Activated effector memory CD4-positive, alpha-beta T cell treated with anti-CD3 and anti-CD28 coated beads, Interleukin-2, amount 50 U/mL, for 16 hours (primary cell): Measurements from ENCODE around the gene STON2.

Experiments used
- DNase-seq: peaks from one replicate; pipeline ENCODE4 v3.0.0-alpha.2; 2020

STON2 gene

DNA sequence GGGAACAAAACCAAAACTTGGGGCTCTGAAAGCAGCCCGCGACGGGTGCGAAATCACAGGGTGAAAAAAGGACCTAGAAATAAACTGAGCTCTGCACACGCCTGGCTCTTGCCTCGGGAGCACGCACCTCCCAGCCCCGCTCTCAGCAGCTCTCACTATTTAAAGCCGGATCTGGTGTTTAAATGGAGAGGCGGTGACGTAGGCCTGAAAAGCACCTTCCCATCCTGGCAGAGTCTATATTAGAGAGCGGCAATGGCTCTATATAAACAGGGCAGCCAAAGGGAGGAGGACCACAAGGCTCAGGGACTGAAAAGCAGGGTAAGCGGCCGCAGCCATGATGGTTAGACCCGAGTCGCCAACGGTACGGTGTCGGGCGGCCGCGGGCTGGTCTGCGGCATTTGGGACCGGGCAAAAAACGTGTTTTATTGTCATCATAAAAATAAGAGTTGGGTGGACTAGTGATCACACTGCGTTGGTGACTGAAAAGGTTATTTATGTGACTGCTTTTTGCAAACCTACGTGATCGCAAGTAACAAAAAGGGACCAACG lies 180.8 kb downstream of the STON2 start:
- DNase-seq, result peak; percentile 93

DNA sequence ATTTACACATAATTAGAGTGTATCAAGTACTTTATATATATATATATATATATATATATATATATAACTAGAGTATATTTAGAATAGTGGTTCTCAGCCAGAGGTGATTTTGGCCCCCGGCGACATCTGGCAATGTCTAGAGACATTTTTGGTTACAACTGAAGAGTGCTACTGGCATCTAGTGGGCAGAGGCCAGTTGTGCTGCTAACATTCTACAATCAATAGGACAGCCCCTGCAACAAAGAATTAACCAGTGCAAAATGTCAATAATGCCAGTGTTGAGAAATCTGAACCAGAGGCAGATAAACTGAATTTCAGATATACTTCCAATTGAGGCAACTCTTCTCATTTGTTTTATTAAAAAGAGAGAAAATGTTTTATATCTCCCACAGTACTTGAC lies 188.3 kb downstream of the STON2 start:
- no peak for DNase-seq
